Liver (tissue), 9 donors: ENCODE measurements around the gene GPR15LG. TPM values are rescaled to one million over a fixed set of nuclear protein-coding genes. Genes with fewer than 3 reads are reported as not detected.

Source experiments
- DNase-seq: peaks from one replicate; pipeline ENCODE4 v3.0.0-alpha.2; 2017; ENCODE audit warnings: low spot score
- H3K27ac ChIP-seq, 2 donors: one replicate each; pipeline ENCODE4 v1.7.0; 2013; ENCODE audit warnings: inconsistent platforms in 2 of 2, low read length in 2 of 2, control low read depth in 1 of 2, low read depth in 1 of 2, mild to moderate bottlenecking in 1 of 2
- H3K27me3 ChIP-seq, 4 donors: one replicate each; pipeline versions ENCODE4 v1.6.1 to v1.7.0; 2013; ENCODE audit warnings: low read length in 3 of 4, inconsistent platforms in 1 of 4, mild to moderate bottlenecking in 1 of 4, moderate library complexity in 1 of 4; ENCODE audit not compliant: control insufficient read depth in 4 of 4, insufficient read depth in 4 of 4
- H3K36me3 ChIP-seq, 4 donors: one replicate each; pipeline versions ENCODE4 v1.6.1 to v1.7.0; 2013; ENCODE audit warnings: low read length in 3 of 4, mild to moderate bottlenecking in 3 of 4, low read depth in 1 of 4, moderate library complexity in 1 of 4; ENCODE audit not compliant: control insufficient read depth in 4 of 4, insufficient read depth in 3 of 4
- H3K4me1 ChIP-seq, 4 donors: one replicate each; pipeline versions ENCODE4 v1.6.1 to v1.7.0; 2013; ENCODE audit warnings: low read length in 3 of 4, mild to moderate bottlenecking in 3 of 4, moderate library complexity in 1 of 4; ENCODE audit not compliant: control insufficient read depth in 4 of 4, insufficient read depth in 4 of 4
- H3K4me3 ChIP-seq, 3 donors: one replicate each; pipeline versions ENCODE4 v1.6.1 to v1.7.0; 2013; ENCODE audit warnings: low read length in 3 of 3, control low read depth in 1 of 3, low read depth in 1 of 3, mild to moderate bottlenecking in 1 of 3
- H3K9ac ChIP-seq, 2 donors: one replicate each; pipeline ENCODE4 v1.7.0; 2013; ENCODE audit warnings: low read length in 2 of 2, mild to moderate bottlenecking in 2 of 2, moderate library complexity in 2 of 2, control low read depth in 1 of 2, low read depth in 1 of 2
- H3K9me3 ChIP-seq, 4 donors: one replicate each; pipeline versions ENCODE4 v1.6.1 to v1.7.0; 2013; ENCODE audit warnings: low read length in 3 of 4; ENCODE audit not compliant: control insufficient read depth in 4 of 4
- ATF3 ChIP-seq: IDR thresholded peaks from 2 replicates; pipeline ENCODE4 v1.6.1; 2016; ENCODE audit warnings: antibody characterized with exemption
- CTCF ChIP-seq: fragments of 150-350 bp; IDR thresholded peaks from 2 replicates; pipeline ENCODE4 v1.5.1; 2017; ENCODE audit warnings: improper control_type of control experiment, low read depth, low read length; ENCODE audit not compliant: missing input control
- EGR1 ChIP-seq, 2 donors: IDR thresholded peaks; 2 replicates each; pipeline ENCODE4 v1.6.1; 2016 to 2018; ENCODE audit warnings: antibody characterized with exemption in 2 of 2, low read depth in 2 of 2
- FOXA1 ChIP-seq: IDR thresholded peaks from 2 replicates; pipeline ENCODE4 v1.6.1; 2016; ENCODE audit warnings: antibody characterized with exemption
- GABPA ChIP-seq, 2 donors: IDR thresholded peaks in 1 of 2; conservative IDR thresholded peaks in 1 of 2; 2 replicates each; pipeline ENCODE4 v1.6.1; 2016; ENCODE audit warnings: antibody characterized with exemption in 2 of 2, mild to moderate bottlenecking in 1 of 2, moderate library complexity in 1 of 2
- HNF4A ChIP-seq, 2 donors: conservative IDR thresholded peaks; 2 replicates each; pipeline ENCODE4 v1.6.1; 2016; ENCODE audit warnings: antibody characterized with exemption in 2 of 2, mild to moderate bottlenecking in 2 of 2
- JUND ChIP-seq, 2 donors: IDR thresholded peaks; 2 replicates each; pipeline ENCODE4 v1.6.1; 2016; ENCODE audit warnings: antibody characterized with exemption in 2 of 2
- MAX ChIP-seq: IDR thresholded peaks from 2 replicates; pipeline ENCODE4 v1.6.1; 2016; ENCODE audit warnings: antibody characterized with exemption
- NR2F2 ChIP-seq: IDR thresholded peaks from 2 replicates; pipeline ENCODE4 v1.6.1; 2016; ENCODE audit warnings: antibody characterized with exemption
- RAD21 ChIP-seq, 2 donors: IDR thresholded peaks; 2 replicates each; pipeline ENCODE4 v1.6.1; 2016; ENCODE audit warnings: antibody characterized with exemption in 2 of 2, mild to moderate bottlenecking in 2 of 2
- REST ChIP-seq: IDR thresholded peaks from 2 replicates; pipeline ENCODE4 v1.6.1; 2016; ENCODE audit warnings: antibody characterized with exemption, mild to moderate bottlenecking
- RXRA ChIP-seq, 2 donors: IDR thresholded peaks; 2 replicates each; pipeline ENCODE4 v1.6.1; 2017 to 2018; ENCODE audit warnings: antibody characterized with exemption in 2 of 2, mild to moderate bottlenecking in 1 of 2
- SP1 ChIP-seq: IDR thresholded peaks from 2 replicates; pipeline ENCODE4 v1.6.1; 2018; ENCODE audit warnings: antibody characterized with exemption, mild to moderate bottlenecking
- TAF1 ChIP-seq: conservative IDR thresholded peaks from 2 replicates; pipeline ENCODE4 v1.6.1; 2016; ENCODE audit warnings: antibody characterized with exemption, mild to moderate bottlenecking
- YY1 ChIP-seq: IDR thresholded peaks from 2 replicates; pipeline ENCODE4 v1.6.1; 2016; ENCODE audit warnings: antibody characterized with exemption, mild to moderate bottlenecking
- ZBTB33 ChIP-seq: IDR thresholded peaks from 2 replicates; pipeline ENCODE4 v1.6.1; 2016; ENCODE audit warnings: antibody characterized with exemption
- WGBS: extraction: QIAGEN DNeasy Blood & Tissue Kit; methylation state at CpG from one replicate; pipeline ENCODE4 v1.1.7; 2013; 5-methylcytosine and 5-hydroxymethylcytosine counted together
- polyA plus RNA-seq, 2 donors: library from polyadenylated mRNA; stranded (reverse) in 1 of 2; unstranded in 1 of 2; fragments of 200-250 nt in 1 of 2; fragments of >200 nt in 1 of 2; fragmentation: Nextera tagmentation in 1 of 2; extraction: Ambion mirVana in 1 of 2; gene quantifications; one replicate each; pipeline versions ENCODE4 v1.2.1 to v1.2.3, GENCODE V29; 2013 to 2015
- total RNA-seq, 2 donors: library from RNA; depleted of rRNA; stranded (reverse); fragments of >200 nt; gene quantifications; one replicate each; pipeline ENCODE4 v1.2.3, GENCODE V29; 2014
- donor health status: healthy.
- donor health status: healthy.
- donor health status: healthy.
- donor health status: healthy.
- donor health status: healthy.

Gene GPR15LG
- total and polyA plus RNA-seq, 4 donors, result not detected

DNA sequence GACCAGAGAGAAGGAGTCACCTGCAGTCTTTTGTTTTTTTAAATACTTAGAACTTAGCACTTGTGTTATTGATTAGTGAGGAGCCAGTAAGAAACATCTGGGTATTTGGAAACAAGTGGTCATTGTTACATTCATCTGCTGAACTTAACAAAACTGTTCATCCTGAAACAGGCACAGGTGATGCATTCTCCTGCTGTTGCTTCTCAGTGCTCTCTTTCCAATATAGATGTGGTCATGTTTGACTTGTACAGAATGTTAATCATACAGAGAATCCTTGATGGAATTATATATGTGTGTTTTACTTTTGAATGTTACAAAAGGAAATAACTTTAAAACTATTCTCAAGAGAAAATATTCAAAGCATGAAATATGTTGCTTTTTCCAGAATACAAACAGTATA, 20.8 kb upstream of the GPR15LG start (continued):
- TF ChIP-seq ZBTB33, result no peak
- TF ChIP-seq ATF3, result no peak
- no peak for TF ChIP-seq RXRA (IDR thresholded peaks at IDR 0.05)
- TF ChIP-seq JUND (IDR thresholded peaks at IDR 0.05), result no peak

DNA sequence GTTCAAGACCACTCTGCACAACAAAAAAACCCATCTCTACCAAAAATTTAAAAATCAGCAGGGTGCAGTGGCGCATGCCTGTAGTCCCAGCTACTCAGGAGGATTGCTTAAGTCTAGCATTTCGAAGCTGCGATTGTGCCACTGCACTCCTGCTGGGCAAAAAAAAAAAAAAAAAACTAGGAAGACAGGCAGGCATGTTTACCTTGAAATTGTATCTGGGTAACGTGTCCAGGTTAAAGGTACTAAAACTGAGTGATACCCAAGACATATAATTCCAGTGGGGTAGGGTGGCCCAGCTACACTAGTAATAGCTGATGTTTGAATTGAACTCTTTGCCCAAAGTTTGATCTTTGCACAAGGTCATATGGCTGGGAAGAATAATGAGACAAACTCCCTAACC, 18.1 kb upstream of the GPR15LG start:
- DNase-seq, result no peak
- TF ChIP-seq JUND (IDR thresholded peaks at IDR 0.05) (no peak), FOXA1 (no peak), NR2F2 (no peak), RXRA (IDR thresholded peaks at IDR 0.05) (no peak), ATF3 (no peak), RAD21 (IDR thresholded peaks at IDR 0.05) (no peak), TAF1 (no peak), GABPA (IDR thresholded peaks at IDR 0.05 in 1 of 2, conservative IDR thresholded peaks at IDR 0.05 in 1 of 2) (no peak), EGR1 (IDR thresholded peaks at IDR 0.05; ENCODE audit: low read depth in 2 of 2) (no peak), HNF4A (conservative IDR thresholded peaks at IDR 0.05) (no peak), MAX (no peak), YY1 (no peak), SP1 (no peak), REST (no peak), CTCF (no peak)
- Histone ChIP-seq H3K27ac (no peak overlapping the region), H3K4me3 (no peak overlapping the region), H3K36me3 (peaks cover 1 to 38% (median 26%) of the 10 kb centered on the region in 4 donors), H3K9ac (no peak overlapping the region), H3K9me3 (no peaks in the 10 kb centered on the region), H3K27me3 (no peaks in the 10 kb centered on the region), H3K4me1 (peaks cover 0 to 2% (median 0%) of the 10 kb centered on the region in 4 donors)
- 94% methylated on average over 4 of the region's 4 CpGs for WGBS
